ENCODE results near the gene FGFBP2.

GRCh38 chr4:15921592-15921932, 41.4 kb downstream of the FGFBP2 start:
- no peak for TF ChIP-seq POLR2A (IDR thresholded peaks at IDR 0.05)
- TF ChIP-seq CTCF (IDR thresholded peaks at IDR 0.05), result no peak
